ENCODE measurements around the gene TUBGCP3. TPM values are rescaled to one million over a fixed set of nuclear protein-coding genes. Genes with fewer than 3 reads are reported as not detected.

TUBGCP3 gene
- total RNA-seq, 3 donors from 2014 or later (not counting 1 experiment from before 2014, with no cell fraction given), result 43.0 to 57.9 (median 53.6) TPM

- no peak overlapping the region for H3K4me3 Mint-ChIP-seq
- no peaks in the 10 kb centered on the region for H3K36me3 ChIP-seq (ENCODE audit: control insufficient read depth, insufficient read depth, low read length)
- no peak for TF ChIP-seq CTCF (IDR thresholded peaks at IDR 0.05)
- no peaks in the 10 kb centered on the region for H3K9me3 Mint-ChIP-seq
- H3K27ac Mint-ChIP-seq, result no peak overlapping the region
- H3K9me3 ChIP-seq (ENCODE audit: control insufficient read depth, insufficient read depth, low read length), result no peaks in the 10 kb centered on the region
- no peaks in the 10 kb centered on the region for H3K27me3 ChIP-seq (ENCODE audit: control insufficient read depth, insufficient read depth, low read length)
- ATAC-seq (no peak), DNase-seq (no peak)
- H3K27ac ChIP-seq (ENCODE audit: low read length), result no peak overlapping the region
- 93% methylated on average over 14 of the region's 14 CpGs for WGBS (ENCODE audit: insufficient coverage)
- H3K36me3 Mint-ChIP-seq, result no peaks in the 10 kb centered on the region
- H3K27me3 Mint-ChIP-seq (ENCODE audit: low read depth in 2 of 2), result peaks cover 10 to 16% of the 10 kb centered on the region in 2 donors
- H3K4me1 Mint-ChIP-seq, result no peaks in the 10 kb centered on the region
- H3K4me1 ChIP-seq (ENCODE audit: control insufficient read depth, insufficient read depth, low read length), result no peaks in the 10 kb centered on the region
- intact Hi-C loops (cut with micrococcal nuclease), result no loop called here
- H3K4me3 ChIP-seq (ENCODE audit: low read length), result no peak overlapping the region
Observed at GRCh38 chr13:112464720-112465119, 123.2 kb downstream of the TUBGCP3 start.

DNA sequence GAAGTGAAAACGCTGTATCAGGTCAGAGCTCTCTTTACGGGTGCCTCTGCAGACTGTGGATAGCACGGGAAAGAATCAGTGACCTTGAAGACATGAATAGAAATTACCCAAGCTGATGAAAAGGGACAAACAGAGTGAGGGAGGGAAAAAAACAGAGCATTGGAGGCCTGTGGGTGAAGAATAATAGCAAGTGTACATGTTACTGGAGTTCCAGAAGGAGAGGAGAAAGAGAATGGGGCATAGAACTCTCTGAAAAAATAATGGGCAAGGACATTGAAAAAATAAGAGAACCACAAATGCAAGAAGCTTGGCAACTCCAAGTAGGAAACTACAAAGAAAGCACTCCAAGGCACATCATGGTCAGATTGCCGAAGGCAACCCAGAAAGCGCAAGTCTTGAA is 125.5 kb downstream of the TUBGCP3 start:
- 97% methylated on average over 5 of the region's 5 CpGs for WGBS (ENCODE audit: insufficient coverage)
- H3K27me3 Mint-ChIP-seq (ENCODE audit: low read depth in 2 of 2), result peaks cover 10 to 26% of the 10 kb centered on the region in 2 donors
- H3K4me1 ChIP-seq (ENCODE audit: control insufficient read depth, insufficient read depth, low read length), result no peaks in the 10 kb centered on the region
- DNase-seq (no peak), ATAC-seq (no peak)
- H3K9me3 Mint-ChIP-seq, result no peaks in the 10 kb centered on the region
- no peak overlapping the region for H3K27ac Mint-ChIP-seq
- no peak overlapping the region for H3K27ac ChIP-seq (ENCODE audit: low read length)
- H3K4me3 ChIP-seq (ENCODE audit: low read length), result no peak overlapping the region
- H3K36me3 Mint-ChIP-seq, result no peaks in the 10 kb centered on the region
- no peaks in the 10 kb centered on the region for H3K4me1 Mint-ChIP-seq
- H3K9me3 ChIP-seq (ENCODE audit: control insufficient read depth, insufficient read depth, low read length), result no peaks in the 10 kb centered on the region
- no peak for TF ChIP-seq CTCF (IDR thresholded peaks at IDR 0.05)
- no peak overlapping the region for H3K4me3 Mint-ChIP-seq
- intact Hi-C loops (cut with micrococcal nuclease), result no loop called here
- no peaks in the 10 kb centered on the region for H3K27me3 ChIP-seq (ENCODE audit: control insufficient read depth, insufficient read depth, low read length)
- H3K36me3 ChIP-seq (ENCODE audit: control insufficient read depth, insufficient read depth, low read length), result no peaks in the 10 kb centered on the region

DNA sequence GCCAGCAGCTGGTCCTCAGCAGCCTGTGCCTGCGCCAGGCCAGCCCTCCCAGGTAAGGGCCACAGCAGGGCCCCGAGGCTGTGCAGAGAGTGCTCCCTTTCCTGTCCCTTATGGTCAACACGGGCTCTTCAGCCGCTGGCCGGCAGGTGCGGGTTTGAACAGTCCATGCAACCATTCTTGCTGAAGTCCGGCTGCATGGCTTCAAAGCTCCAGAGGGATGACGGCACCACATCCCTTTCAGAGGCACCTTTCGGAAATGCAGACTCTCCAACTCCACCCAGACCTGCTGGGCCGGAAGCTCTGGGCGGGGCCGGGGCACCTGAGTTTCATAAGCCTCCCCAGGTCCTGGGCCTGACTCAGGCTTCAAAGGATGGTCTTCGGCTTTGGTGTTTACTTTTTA is 130.5 kb downstream of the TUBGCP3 start:
- Mint-ChIP-seq H3K9me3 (no peaks in the 10 kb centered on the region), H3K27me3 (ENCODE audit: low read depth in 2 of 2) (peaks cover 6 to 31% of the 10 kb centered on the region in 2 donors), H3K27ac (no peak overlapping the region), H3K36me3 (no peaks in the 10 kb centered on the region), H3K4me1 (no peaks in the 10 kb centered on the region), H3K4me3 (no peak overlapping the region)
- Histone ChIP-seq H3K27ac (ENCODE audit: low read length) (no peak overlapping the region), H3K4me1 (ENCODE audit: control insufficient read depth, insufficient read depth, low read length) (no peaks in the 10 kb centered on the region), H3K9me3 (ENCODE audit: control insufficient read depth, insufficient read depth, low read length) (no peaks in the 10 kb centered on the region), H3K36me3 (ENCODE audit: control insufficient read depth, insufficient read depth, low read length) (no peaks in the 10 kb centered on the region), H3K27me3 (ENCODE audit: control insufficient read depth, insufficient read depth, low read length) (no peaks in the 10 kb centered on the region), H3K4me3 (ENCODE audit: low read length) (no peak overlapping the region)
- no peak for TF ChIP-seq CTCF (IDR thresholded peaks at IDR 0.05)
- DNase-seq, result peak in 1 of 2 donors; percentile 9
- intact Hi-C loops (cut with micrococcal nuclease), result no loop called here
- no peak for ATAC-seq
- 85% methylated on average over 13 of the region's 13 CpGs for WGBS (ENCODE audit: insufficient coverage)

GRCh38 chr13:112457081-112457480 is 130.9 kb downstream of the TUBGCP3 start:
- peaks cover 2 to 27% of the 10 kb centered on the region in 2 donors for H3K27me3 Mint-ChIP-seq (ENCODE audit: low read depth in 2 of 2)
- H3K27ac ChIP-seq (ENCODE audit: low read length), result no peak overlapping the region
- DNase-seq (no peak), ATAC-seq (no peak)
- no peaks in the 10 kb centered on the region for H3K9me3 Mint-ChIP-seq
- no peaks in the 10 kb centered on the region for H3K36me3 Mint-ChIP-seq
- H3K36me3 ChIP-seq (ENCODE audit: control insufficient read depth, insufficient read depth, low read length), result no peaks in the 10 kb centered on the region
- no peak for TF ChIP-seq CTCF (IDR thresholded peaks at IDR 0.05)
- H3K4me1 ChIP-seq (ENCODE audit: control insufficient read depth, insufficient read depth, low read length), result no peaks in the 10 kb centered on the region
- intact Hi-C loops (cut with micrococcal nuclease), result no loop called here
- no peaks in the 10 kb centered on the region for H3K27me3 ChIP-seq (ENCODE audit: control insufficient read depth, insufficient read depth, low read length)
- H3K4me1 Mint-ChIP-seq, result no peaks in the 10 kb centered on the region
- 90% methylated on average over 9 of the region's 9 CpGs for WGBS (ENCODE audit: insufficient coverage)
- H3K27ac Mint-ChIP-seq, result no peak overlapping the region
- no peak overlapping the region for H3K4me3 Mint-ChIP-seq
- H3K4me3 ChIP-seq (ENCODE audit: low read length), result no peak overlapping the region
- no peaks in the 10 kb centered on the region for H3K9me3 ChIP-seq (ENCODE audit: control insufficient read depth, insufficient read depth, low read length)
